Adipose tissue (tissue), 3 donors: ENCODE data around the gene EXOG. TPM values are rescaled to one million over a fixed set of nuclear protein-coding genes. Genes with fewer than 3 reads are reported as not detected.

Experiments
- H3K27ac ChIP-seq: one replicate; pipeline ENCODE4 v1.5.1; 2013; ENCODE audit warnings: low read depth, low read length
- WGBS, 3 donors: extraction: QIAGEN DNeasy Blood & Tissue Kit; methylation state at CpG; one replicate each; pipeline ENCODE4 v1.1.7; 2013; 5-methylcytosine and 5-hydroxymethylcytosine counted together
- polyA plus RNA-seq, 3 donors: library from polyadenylated mRNA; stranded (reverse); fragments of 200-250 nt; gene quantifications; one replicate each; pipeline ENCODE4 v1.2.3, GENCODE V29; 2013
- donor health status: healthy with polysubstance abuse.
- donor health status: Bipolar disorder and iron deficiency.
- donor health status: healthy.

EXOG gene
- polyA plus RNA-seq, 3 donors: 2.2 to 7.8 (median 3.0) TPM

GRCh38 chr3:38469852-38470251, 26.3 kb upstream of the EXOG start:
- WGBS, 3 donors: 82 to 98% (median 93%) methylated on average over 1 of the region's 1 CpG
- no peak overlapping the region for H3K27ac ChIP-seq

GRCh38 chr3:38471260-38471857, 24.8 kb upstream of the EXOG start:
- whole genome bisulfite sequencing, 3 donors: 37 to 95% (median 91%) methylated on average over 3 of the region's 3 CpGs
- no peak overlapping the region for H3K27ac ChIP-seq

GRCh38 chr3:38472342-38472741, 23.8 kb upstream of the EXOG start:
- no peak overlapping the region for H3K27ac ChIP-seq
- 93% methylated on average over 1 of the region's 1 CpG for WGBS, 3 donors

GRCh38 chr3:38473229-38473628, 22.9 kb upstream of the EXOG start:
- 95 to 96% (median 95%) methylated on average over 2 of the region's 2 CpGs for whole genome bisulfite sequencing, 3 donors
- H3K27ac ChIP-seq: no peak overlapping the region

- 87 to 91% (median 88%) methylated on average over 7 of the region's 7 CpGs for WGBS, 3 donors
- no peak overlapping the region for H3K27ac ChIP-seq
Observed at GRCh38 chr3:38474928-38475605, 21.1 kb upstream of the EXOG start.

- WGBS, 3 donors: 92 to 94% (median 93%) methylated on average over 6 of the region's 6 CpGs
- H3K27ac ChIP-seq: no peak overlapping the region
Observed at GRCh38 chr3:38475716-38476115, 20.4 kb upstream of the EXOG start.

GRCh38 chr3:38476157-38476756, 19.9 kb upstream of the EXOG start:
- H3K27ac ChIP-seq: no peak overlapping the region
- 67 to 87% (median 76%) methylated on average over 5 of the region's 5 CpGs for WGBS, 3 donors

- H3K27ac ChIP-seq: no peak overlapping the region
- WGBS, 3 donors: 90 to 93% (median 91%) methylated on average over 21 of the region's 21 CpGs
Observed at GRCh38 chr3:38477057-38477820, 18.9 kb upstream of the EXOG start.

GRCh38 chr3:38477839-38478450, 18.2 kb upstream of the EXOG start:
- no peak overlapping the region for H3K27ac ChIP-seq
- 88 to 93% (median 93%) methylated on average over 15 of the region's 15 CpGs for WGBS, 3 donors

GRCh38 chr3:38478901-38479300, 17.2 kb upstream of the EXOG start:
- 90 to 91% (median 91%) methylated on average over 9 of the region's 9 CpGs for WGBS, 3 donors
- H3K27ac ChIP-seq: no peak overlapping the region

GRCh38 chr3:38479431-38480092, 16.6 kb upstream of the EXOG start:
- H3K27ac ChIP-seq: no peak overlapping the region
- WGBS, 3 donors: 68 to 72% (median 71%) methylated on average over 10 of the region's 10 CpGs

- no peak overlapping the region for H3K27ac ChIP-seq
- WGBS, 3 donors: 62 to 71% (median 69%) methylated on average over 3 of the region's 3 CpGs
Observed at GRCh38 chr3:38480093-38480445, 16.1 kb upstream of the EXOG start.

- 91 to 100% (median 95%) methylated on average over 2 of the region's 2 CpGs for WGBS, 3 donors
- H3K27ac ChIP-seq: no peak overlapping the region
Observed at GRCh38 chr3:38480930-38481329, 15.2 kb upstream of the EXOG start.

GRCh38 chr3:38482951-38483350, 13.2 kb upstream of the EXOG start:
- WGBS, 3 donors: 87 to 94% (median 89%) methylated on average over 10 of the region's 10 CpGs

GRCh38 chr3:38487323-38487722, 8.8 kb upstream of the EXOG start:
- 43 to 59% (median 58%) methylated on average over 3 of the region's 3 CpGs for WGBS, 3 donors
- H3K27ac ChIP-seq: no peak overlapping the region

More at GRCh38 chr3:38482951-38483350, 13.2 kb upstream of the EXOG start:
- H3K27ac ChIP-seq: no peak overlapping the region

GRCh38 chr3:38488949-38489348, 7.2 kb upstream of the EXOG start:
- WGBS, 3 donors: 40 to 95% (median 91%) methylated on average over 2 of the region's 2 CpGs
- no peak overlapping the region for H3K27ac ChIP-seq

- H3K27ac ChIP-seq: no peak overlapping the region
- WGBS, 3 donors: 92 to 98% (median 95%) methylated on average over 2 of the region's 2 CpGs
Observed at GRCh38 chr3:38489766-38490165, 6.4 kb upstream of the EXOG start.

GRCh38 chr3:38490281-38491030, 5.7 kb upstream of the EXOG start:
- WGBS, 3 donors: 85 to 95% (median 93%) methylated on average over 11 of the region's 11 CpGs
- no peak overlapping the region for H3K27ac ChIP-seq
